Measurements from ENCODE around the gene ASB4.

DNA sequence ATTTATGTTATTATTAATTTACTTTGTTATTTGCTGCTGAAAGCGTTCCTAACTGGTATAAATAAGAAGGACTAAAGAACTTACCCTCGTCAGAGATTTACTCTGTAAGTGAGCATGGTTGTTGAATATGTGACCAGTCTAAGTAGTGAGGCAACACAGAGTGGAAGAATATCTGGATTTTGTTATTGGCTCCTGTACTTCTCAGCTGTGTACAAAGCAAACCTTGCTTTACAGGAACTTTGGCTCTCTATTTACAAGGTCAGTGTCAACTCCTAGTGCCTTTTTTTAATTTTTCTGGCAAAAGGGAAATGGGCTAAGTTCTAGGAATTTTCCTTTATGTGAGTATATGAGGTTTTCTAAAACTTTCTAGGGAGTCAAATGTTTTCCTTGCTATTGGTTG, 74.9 kb downstream of the ASB4 start:
- TF ChIP-seq EZH2phosphoT487 (IDR thresholded peaks at IDR 0.05; ENCODE audit: borderline replicate concordance, low read length) (no peak), EZH2 (IDR thresholded peaks at IDR 0.05; ENCODE audit: low read length, unreplicated experiment) (no peak)
- TF ChIP-seq, protein P1, sequence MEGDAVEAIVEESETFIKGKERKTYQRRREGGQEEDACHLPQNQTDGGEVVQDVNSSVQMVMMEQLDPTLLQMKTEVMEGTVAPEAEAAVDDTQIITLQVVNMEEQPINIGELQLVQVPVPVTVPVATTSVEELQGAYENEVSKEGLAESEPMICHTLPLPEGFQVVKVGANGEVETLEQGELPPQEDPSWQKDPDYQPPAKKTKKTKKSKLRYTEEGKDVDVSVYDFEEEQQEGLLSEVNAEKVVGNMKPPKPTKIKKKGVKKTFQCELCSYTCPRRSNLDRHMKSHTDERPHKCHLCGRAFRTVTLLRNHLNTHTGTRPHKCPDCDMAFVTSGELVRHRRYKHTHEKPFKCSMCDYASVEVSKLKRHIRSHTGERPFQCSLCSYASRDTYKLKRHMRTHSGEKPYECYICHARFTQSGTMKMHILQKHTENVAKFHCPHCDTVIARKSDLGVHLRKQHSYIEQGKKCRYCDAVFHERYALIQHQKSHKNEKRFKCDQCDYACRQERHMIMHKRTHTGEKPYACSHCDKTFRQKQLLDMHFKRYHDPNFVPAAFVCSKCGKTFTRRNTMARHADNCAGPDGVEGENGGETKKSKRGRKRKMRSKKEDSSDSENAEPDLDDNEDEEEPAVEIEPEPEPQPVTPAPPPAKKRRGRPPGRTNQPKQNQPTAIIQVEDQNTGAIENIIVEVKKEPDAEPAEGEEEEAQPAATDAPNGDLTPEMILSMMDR (conservative IDR thresholded peaks at IDR 0.05; ENCODE audit: low read depth, low read length): no peak

All from PC-3 (cell line).